GM12875 (cell line): ENCODE results near the gene C12orf76.
"Not testable (repeated sequence)": the region's sequence is repeated elsewhere in the genome, so short reads cannot be mapped to it uniquely, and the experiment has no call there.

Experiments used
- H3K4me3 ChIP-seq: one replicate; pipeline ENCODE4 v1.5.1; 2011; ENCODE audit warnings: low read depth, low read length, control low read depth
- CTCF ChIP-seq: IDR thresholded peaks from 2 replicates; pipeline ENCODE4 v1.5.1; 2011; ENCODE audit warnings: low read depth, mild to moderate bottlenecking, control low read depth, inconsistent platforms, low read length, moderate library complexity, borderline replicate concordance; ENCODE audit not compliant: insufficient read depth

Gene C12orf76

GRCh38 chr12:110010853-110011723 is 37.2 kb downstream of the C12orf76 start:
- TF ChIP-seq CTCF = no peak
- H3K4me3 ChIP-seq = peak overlapping the region; percentile 39

GRCh38 chr12:110008681-110009398 is 39.5 kb downstream of the C12orf76 start:
- H3K4me3 ChIP-seq = not testable (repeated sequence)

- no peak overlapping the region for H3K4me3 ChIP-seq
- no peak for TF ChIP-seq CTCF
These were observed 40.4 kb downstream of the C12orf76 start for GRCh38 chr12:110007881-110008280.

- no peak for TF ChIP-seq CTCF
- H3K4me3 ChIP-seq = no peak overlapping the region
These were observed 42.2 kb downstream of the C12orf76 start for GRCh38 chr12:110006115-110006514.

GRCh38 chr12:110005319-110005973 is 42.9 kb downstream of the C12orf76 start:
- TF ChIP-seq CTCF = no peak
- H3K4me3 ChIP-seq = no peak overlapping the region

- TF ChIP-seq CTCF = no peak
- no peak overlapping the region for H3K4me3 ChIP-seq
These were observed 43.7 kb downstream of the C12orf76 start for GRCh38 chr12:110004598-110004997.

- TF ChIP-seq CTCF = no peak
- no peak overlapping the region for H3K4me3 ChIP-seq
These were observed 45.4 kb downstream of the C12orf76 start for GRCh38 chr12:110002676-110003515.
